Activated T-helper 17 cell treated with anti-CD3 and anti-CD28 coated beads, Interleukin-2, amount 50 U/mL, for 72 hours (primary cell): Measurements from ENCODE around the gene ANKRD45. TPM values are rescaled to one million over a fixed set of nuclear protein-coding genes. Genes with fewer than 3 reads are reported as not detected.
A peak's percentile ranks its signal among the peaks of the same experiment; 100 is the strongest.
"Not testable (repeated sequence)": the region's sequence is repeated elsewhere in the genome, so short reads cannot be mapped to it uniquely, and the experiment has no call there.

Experiments used
- ATAC-seq: fragments of 150-1000 bp; cut with Tn5 transposase; replicated peaks from 2 replicates; pipeline ENCODE4 v1.10.0; 2021; ENCODE audit warnings: mild to moderate bottlenecking, moderate library complexity
- H3K27ac Mint-ChIP-seq: one replicate; pipeline ENCODE4 v1.8.0; 2022; ENCODE audit warnings: mixed read lengths
- H3K27me3 Mint-ChIP-seq: one replicate; pipeline ENCODE4 v1.8.0; 2022; ENCODE audit warnings: mixed read lengths
- H3K36me3 Mint-ChIP-seq: one replicate; pipeline ENCODE4 v1.8.0; 2022; ENCODE audit warnings: low read depth, mild to moderate bottlenecking, mixed read lengths
- H3K4me1 Mint-ChIP-seq: one replicate; pipeline ENCODE4 v1.8.0; 2022; ENCODE audit warnings: mixed read lengths
- H3K4me3 Mint-ChIP-seq: one replicate; pipeline ENCODE4 v1.8.0; 2022; ENCODE audit warnings: mild to moderate bottlenecking, mixed read lengths
- H3K9me3 Mint-ChIP-seq: one replicate; pipeline ENCODE4 v1.8.0; 2022; ENCODE audit warnings: mixed read lengths
- total RNA-seq, 2 donors: library from RNA; stranded (reverse); gene quantifications; one replicate each; pipeline ENCODE4 v1.2.3, GENCODE V29; 2022

Gene ANKRD45
- total RNA-seq, result not detected

- H3K9me3 Mint-ChIP-seq, result no peaks in the 10 kb centered on the region
- no peak for ATAC-seq
- H3K27ac Mint-ChIP-seq, result no peak within 1 kb of the TSS
- peaks cover 29% of the 10 kb centered on the region for H3K27me3 Mint-ChIP-seq
- H3K4me1 Mint-ChIP-seq, result no peaks in the 10 kb centered on the region
- H3K36me3 Mint-ChIP-seq, result no peaks in the 10 kb centered on the region
- peak within 1 kb of the TSS; percentile 0 for H3K4me3 Mint-ChIP-seq
Measured at GRCh38 chr1:173669491-173669941, at the start of gene ANKRD45. Gene ANKRD45 (minus strand): TSS chr1:173669851. CDS start chr1:173659418, 10,433 bp downstream.

- H3K27ac Mint-ChIP-seq, result peak overlapping the region; percentile 79
- no peak for ATAC-seq
Measured at GRCh38 chr1:173717238-173717637, 47.6 kb upstream of the ANKRD45 start.

GRCh38 chr1:173715538-173715844 is 45.8 kb upstream of the ANKRD45 start:
- Mint-ChIP-seq H3K4me1 (peaks cover 14% of the 10 kb centered on the region), H3K27ac (peak overlapping the region; percentile 95), H3K27me3 (peaks cover 11% of the 10 kb centered on the region), H3K9me3 (no peaks in the 10 kb centered on the region), H3K4me3 (peak overlapping the region; percentile 94), H3K36me3 (peaks cover 25% of the 10 kb centered on the region)
- ATAC-seq, result no peak

More at GRCh38 chr1:173717238-173717637, 47.6 kb upstream of the ANKRD45 start:
- H3K36me3 Mint-ChIP-seq, result peaks cover 39% of the 10 kb centered on the region
- H3K27me3 Mint-ChIP-seq, result no peaks in the 10 kb centered on the region
- H3K4me3 Mint-ChIP-seq, result peak overlapping the region; percentile 51
- H3K9me3 Mint-ChIP-seq, result no peaks in the 10 kb centered on the region
- H3K4me1 Mint-ChIP-seq, result peaks cover 17% of the 10 kb centered on the region

GRCh38 chr1:173714759-173715537 is 45.3 kb upstream of the ANKRD45 start, which contains the start of gene KLHL20:
Gene KLHL20 (plus strand): TSS chr1:173714981. CDS start chr1:173716044, 1,063 bp downstream.
- peak within 1 kb of the TSS; percentile 95 for H3K27ac Mint-ChIP-seq
- peak; percentile 98 for ATAC-seq
- H3K9me3 Mint-ChIP-seq, result no peaks in the 10 kb centered on the region
- peak within 1 kb of the TSS; percentile 94 for H3K4me3 Mint-ChIP-seq
- peaks cover 13% of the 10 kb centered on the region for H3K27me3 Mint-ChIP-seq
- peaks cover 10% of the 10 kb centered on the region for H3K4me1 Mint-ChIP-seq
- H3K36me3 Mint-ChIP-seq, result peaks cover 20% of the 10 kb centered on the region

GRCh38 chr1:173714441-173714758 is 44.7 kb upstream of the ANKRD45 start:
- H3K27ac Mint-ChIP-seq, result peak overlapping the region; percentile 95
- peaks cover 10% of the 10 kb centered on the region for H3K4me1 Mint-ChIP-seq
- H3K36me3 Mint-ChIP-seq, result peaks cover 20% of the 10 kb centered on the region
- H3K27me3 Mint-ChIP-seq, result peaks cover 14% of the 10 kb centered on the region
- ATAC-seq, result no peak
- no peaks in the 10 kb centered on the region for H3K9me3 Mint-ChIP-seq
- H3K4me3 Mint-ChIP-seq, result peak overlapping the region; percentile 94

- Mint-ChIP-seq H3K9me3 (no peaks in the 10 kb centered on the region), H3K27ac (no peak overlapping the region)
Measured at GRCh38 chr1:173708787-173709186, 39.1 kb upstream of the ANKRD45 start.

GRCh38 chr1:173705117-173705516 is 35.5 kb upstream of the ANKRD45 start:
- peaks cover 13% of the 10 kb centered on the region for H3K27me3 Mint-ChIP-seq
- ATAC-seq, result no peak
- no peaks in the 10 kb centered on the region for H3K36me3 Mint-ChIP-seq
- H3K9me3 Mint-ChIP-seq, result no peaks in the 10 kb centered on the region
- H3K4me1 Mint-ChIP-seq, result no peaks in the 10 kb centered on the region
- H3K4me3 Mint-ChIP-seq, result no peak overlapping the region
- no peak overlapping the region for H3K27ac Mint-ChIP-seq

More at GRCh38 chr1:173708787-173709186, 39.1 kb upstream of the ANKRD45 start:
- no peaks in the 10 kb centered on the region for H3K36me3 Mint-ChIP-seq
- no peak overlapping the region for H3K4me3 Mint-ChIP-seq
- no peak for ATAC-seq
- no peaks in the 10 kb centered on the region for H3K4me1 Mint-ChIP-seq
- peaks cover 21% of the 10 kb centered on the region for H3K27me3 Mint-ChIP-seq

- no peak for ATAC-seq
- H3K4me3 Mint-ChIP-seq, result no peak overlapping the region
- peaks cover 22% of the 10 kb centered on the region for H3K27me3 Mint-ChIP-seq
- no peaks in the 10 kb centered on the region for H3K36me3 Mint-ChIP-seq
- H3K9me3 Mint-ChIP-seq, result peaks cover 3% of the 10 kb centered on the region
- H3K4me1 Mint-ChIP-seq, result no peaks in the 10 kb centered on the region
- no peak overlapping the region for H3K27ac Mint-ChIP-seq
Measured at GRCh38 chr1:173702736-173703135, 33.1 kb upstream of the ANKRD45 start.

- not testable (repeated sequence) for H3K9me3 Mint-ChIP-seq, ATAC-seq, H3K4me1 Mint-ChIP-seq, H3K4me3 Mint-ChIP-seq, H3K36me3 Mint-ChIP-seq, H3K27ac Mint-ChIP-seq
- H3K27me3 Mint-ChIP-seq, result peaks cover 34% of the 10 kb centered on the region
Measured at GRCh38 chr1:173701299-173701698, 31.6 kb upstream of the ANKRD45 start.

GRCh38 chr1:173693238-173693637 is 23.6 kb upstream of the ANKRD45 start:
- no peaks in the 10 kb centered on the region for H3K36me3 Mint-ChIP-seq
- H3K4me3 Mint-ChIP-seq, result no peak overlapping the region
- no peak for ATAC-seq
- H3K4me1 Mint-ChIP-seq, result peaks cover 2% of the 10 kb centered on the region
- peaks cover 4% of the 10 kb centered on the region for H3K9me3 Mint-ChIP-seq
- H3K27me3 Mint-ChIP-seq, result peaks cover 36% of the 10 kb centered on the region
- H3K27ac Mint-ChIP-seq, result no peak overlapping the region

GRCh38 chr1:173688300-173688699 is 18.6 kb upstream of the ANKRD45 start:
- Mint-ChIP-seq H3K4me3 (no peak overlapping the region), H3K4me1 (peaks cover 4% of the 10 kb centered on the region), H3K9me3 (no peaks in the 10 kb centered on the region), H3K27me3 (peaks cover 8% of the 10 kb centered on the region), H3K27ac (no peak overlapping the region), H3K36me3 (no peaks in the 10 kb centered on the region)
- no peak for ATAC-seq

- not testable (repeated sequence) for H3K36me3 Mint-ChIP-seq, H3K27me3 Mint-ChIP-seq, H3K4me1 Mint-ChIP-seq, H3K4me3 Mint-ChIP-seq, H3K27ac Mint-ChIP-seq, ATAC-seq, H3K9me3 Mint-ChIP-seq
Measured at GRCh38 chr1:173685121-173685520, 15.5 kb upstream of the ANKRD45 start.

- H3K27ac Mint-ChIP-seq, H3K4me1 Mint-ChIP-seq, ATAC-seq, H3K36me3 Mint-ChIP-seq, H3K9me3 Mint-ChIP-seq, H3K27me3 Mint-ChIP-seq, H3K4me3 Mint-ChIP-seq: not testable (repeated sequence)
Measured at GRCh38 chr1:173683838-173684237, 14.2 kb upstream of the ANKRD45 start.

- no peaks in the 10 kb centered on the region for H3K4me1 Mint-ChIP-seq
- H3K4me3 Mint-ChIP-seq, result no peak overlapping the region
- no peak for ATAC-seq
- H3K27me3 Mint-ChIP-seq, result peaks cover 4% of the 10 kb centered on the region
- H3K36me3 Mint-ChIP-seq, result no peaks in the 10 kb centered on the region
- H3K9me3 Mint-ChIP-seq, result peaks cover 3% of the 10 kb centered on the region
- no peak overlapping the region for H3K27ac Mint-ChIP-seq
Measured at GRCh38 chr1:173682184-173682583, 12.5 kb upstream of the ANKRD45 start.

GRCh38 chr1:173680152-173680551 is 10.5 kb upstream of the ANKRD45 start:
- H3K9me3 Mint-ChIP-seq, H3K27me3 Mint-ChIP-seq, ATAC-seq: not testable (repeated sequence)

More at GRCh38 chr1:173680152-173680551, 10.5 kb upstream of the ANKRD45 start:
- not testable (repeated sequence) for H3K4me3 Mint-ChIP-seq, H3K36me3 Mint-ChIP-seq, H3K27ac Mint-ChIP-seq, H3K4me1 Mint-ChIP-seq
